OCI-LY3 (cell line): ENCODE measurements around the gene TCEANC.
"Not testable (repeated sequence)": the region's sequence is repeated elsewhere in the genome, so short reads cannot be mapped to it uniquely, and the experiment has no call there.

Experiments used
- H2AFZ ChIP-seq: fragments of 200-600, 300-600 bp; shearing (Covaris generic); 2 replicates; pipeline ENCODE4 v1.6.0; 2014; ENCODE audit warnings: antibody characterized with exemption, low read depth, low read length
- H3K27ac ChIP-seq: fragments of 200-600, 300-600 bp; sonication (generic); 2 replicates; pipeline ENCODE4 v1.5.1; 2014; ENCODE audit warnings: mild to moderate bottlenecking, low read length, moderate library complexity, mixed read lengths
- H3K27me3 ChIP-seq: fragments of 200-600, 300-600 bp; sonication (generic); 2 replicates; pipeline ENCODE4 v1.6.1; 2014; ENCODE audit warnings: low read depth, low read length, mixed read lengths
- H3K36me3 ChIP-seq: fragments of 200-600, 300-600 bp; sonication (generic); replicated peaks from 2 replicates; pipeline ENCODE3; 2014; ENCODE audit warnings: low read depth, low read length, mixed read lengths
- H3K4me1 ChIP-seq: fragments of 300-600, 200-600 bp; sonication (generic); 2 replicates; pipeline ENCODE4 v1.6.1; 2014; ENCODE audit warnings: low read length, mixed read lengths
- H3K4me2 ChIP-seq: fragments of 200-600, 300-600 bp; sonication (generic); 2 replicates; pipeline ENCODE4 v1.6.1; 2014; ENCODE audit warnings: low read length, mixed read lengths
- H3K4me3 ChIP-seq: fragments of 300-600, 200-600 bp; sonication (generic); 2 replicates; pipeline ENCODE4 v1.5.1; 2014; ENCODE audit warnings: antibody characterized with exemption, mild to moderate bottlenecking, low read length, moderate library complexity
- H3K79me2 ChIP-seq: fragments of 300-600, 200-600 bp; shearing (Covaris generic); 2 replicates; pipeline ENCODE4 v1.6.1; 2014; ENCODE audit warnings: mild to moderate bottlenecking, low read length, mixed read lengths
- H3K9ac ChIP-seq: fragments of 300-600, 200-600 bp; shearing (Covaris generic); 2 replicates; pipeline ENCODE4 v1.6.0; 2014; ENCODE audit warnings: mild to moderate bottlenecking, low read length, moderate library complexity
- H3K9me3 ChIP-seq: fragments of 200-600, 300-600 bp; shearing (Covaris generic); 2 replicates; pipeline ENCODE4 v1.6.1; 2014; ENCODE audit warnings: low read length, mixed read lengths; ENCODE audit not compliant: insufficient read depth
- H4K20me1 ChIP-seq: fragments of 200-600, 300-600 bp; sonication (generic); 2 replicates; pipeline ENCODE4 v1.6.1; 2016; ENCODE audit warnings: low read length, mixed read lengths; ENCODE audit not compliant: insufficient read depth
- CTCF ChIP-seq: fragments of 200-600, 300-600 bp; sonication (generic); IDR thresholded peaks from 2 replicates; pipeline ENCODE4 v1.5.1; 2014; ENCODE audit warnings: antibody characterized with exemption, low read length, low read depth
- EZH2phosphoT487 ChIP-seq: fragments of 200-600 bp; shearing (Covaris generic); IDR thresholded peaks from 2 replicates; pipeline ENCODE4 v1.6.1; 2018; ENCODE audit warnings: antibody characterized with exemption, mixed run types, low read depth

TCEANC gene

GRCh38 chrX:13646154-13646549 lies 6.8 kb upstream of the TCEANC start:
- Histone ChIP-seq H2AFZ (no peak overlapping the region), H3K4me2 (peak overlapping the region; percentile 15), H3K9ac (no peak overlapping the region), H3K4me3 (no peak overlapping the region), H3K27me3 (no peaks in the 10 kb centered on the region), H3K36me3 (no peaks in the 10 kb centered on the region), H3K9me3 (no peaks in the 10 kb centered on the region), H4K20me1 (no peaks in the 10 kb centered on the region), H3K4me1 (no peaks in the 10 kb centered on the region), H3K27ac (no peak overlapping the region), H3K79me2 (no peaks in the 10 kb centered on the region)
- TF ChIP-seq CTCF (peak; percentile 83), EZH2phosphoT487 (no peak)

GRCh38 chrX:13647709-13648212 lies 5.2 kb upstream of the TCEANC start:
- H3K9ac ChIP-seq: no peak overlapping the region
- no peak overlapping the region for H3K4me2 ChIP-seq
- peaks cover 4% of the 10 kb centered on the region for H3K4me1 ChIP-seq
- H3K27me3 ChIP-seq: no peaks in the 10 kb centered on the region
- no peaks in the 10 kb centered on the region for H3K9me3 ChIP-seq
- no peak overlapping the region for H3K27ac ChIP-seq
- no peaks in the 10 kb centered on the region for H4K20me1 ChIP-seq
- peaks cover 4% of the 10 kb centered on the region; the same call in 1 of the 2 replicates for H3K79me2 ChIP-seq
- H2AFZ ChIP-seq: no peak overlapping the region
- TF ChIP-seq CTCF (no peak), EZH2phosphoT487 (no peak)
- no peaks in the 10 kb centered on the region for H3K36me3 ChIP-seq
- no peak overlapping the region for H3K4me3 ChIP-seq

GRCh38 chrX:13648336-13648735 lies 4.6 kb upstream of the TCEANC start:
- not testable (repeated sequence) for H3K9ac ChIP-seq, H3K27me3 ChIP-seq, H3K4me1 ChIP-seq, H3K36me3 ChIP-seq, H4K20me1 ChIP-seq, H3K4me3 ChIP-seq, H3K9me3 ChIP-seq, H2AFZ ChIP-seq, H3K4me2 ChIP-seq, H3K27ac ChIP-seq, H3K79me2 ChIP-seq

GRCh38 chrX:13649838-13650237 lies 3.1 kb upstream of the TCEANC start:
- H2AFZ ChIP-seq: no peak overlapping the region
- H3K4me1 ChIP-seq: peaks cover 9% of the 10 kb centered on the region
- TF ChIP-seq EZH2phosphoT487 (no peak), CTCF (no peak)
- H3K27ac ChIP-seq: no peak overlapping the region
- no peak overlapping the region for H3K9ac ChIP-seq
- no peaks in the 10 kb centered on the region for H4K20me1 ChIP-seq
- no peaks in the 10 kb centered on the region for H3K36me3 ChIP-seq
- H3K9me3 ChIP-seq: no peaks in the 10 kb centered on the region
- H3K4me2 ChIP-seq: no peak overlapping the region
- H3K79me2 ChIP-seq: peaks cover 10% of the 10 kb centered on the region
- no peaks in the 10 kb centered on the region for H3K27me3 ChIP-seq
- H3K4me3 ChIP-seq: no peak overlapping the region

GRCh38 chrX:13650318-13650717 lies 2.6 kb upstream of the TCEANC start:
- Histone ChIP-seq H3K4me1 (peaks cover 9% of the 10 kb centered on the region), H3K79me2 (peaks cover 10% of the 10 kb centered on the region), H3K27ac (no peak overlapping the region)

More at GRCh38 chrX:13650318-13650717, 2.6 kb upstream of the TCEANC start:
- Histone ChIP-seq H3K4me2 (no peak overlapping the region), H3K9me3 (no peaks in the 10 kb centered on the region), H3K9ac (no peak overlapping the region), H4K20me1 (no peaks in the 10 kb centered on the region), H2AFZ (no peak overlapping the region), H3K36me3 (no peaks in the 10 kb centered on the region), H3K27me3 (no peaks in the 10 kb centered on the region), H3K4me3 (no peak overlapping the region)
- TF ChIP-seq EZH2phosphoT487 (no peak), CTCF (no peak)
